Adrenal gland (tissue), 5 donors: ENCODE data around the gene SEMA4A.

ENCODE experiments used
- CTCF ChIP-seq, 6 experiments: fragments of 450-650 bp in 4 of 6; fragments of 200-600 bp in 2 of 6; sonication (generic) in 1 of 6; IDR thresholded peaks; 1 replicate in 5 of 6; 2 replicates in 1 of 6; pipeline versions ENCODE4 v1.5.1 to v1.8.0; 2016 to 2021; ENCODE audit warnings: antibody characterized with exemption in 6 of 6, mild to moderate bottlenecking in 2 of 6, moderate library complexity in 1 of 6
- POLR2A ChIP-seq, 2 donors: fragments of 450-650 bp; IDR thresholded peaks; one replicate each; pipeline ENCODE4 v1.6.1; 2017; ENCODE audit warnings: antibody characterized with exemption in 2 of 2, mild to moderate bottlenecking in 2 of 2, moderate library complexity in 1 of 2
- donor health status: DM: no; HTN: no; CAD: no.

GRCh38 chr1:156149374-156150332 lies 3.7 kb upstream of the SEMA4A start:
- TF ChIP-seq CTCF (IDR thresholded peaks at IDR 0.05), result no peak
- TF ChIP-seq POLR2A (IDR thresholded peaks at IDR 0.05), result no peak
